Osteocyte (in vitro differentiated cells): ENCODE data around the gene CFAP73. TPM values are rescaled to one million over a fixed set of nuclear protein-coding genes. Genes with fewer than 3 reads are reported as not detected.

ENCODE experiments used
- DNase-seq: peaks from one replicate; pipeline ENCODE4 v3.0.0; 2021; ENCODE audit warnings: mixed read lengths; ENCODE audit not compliant: unreplicated experiment; ENCODE audit errors: extremely low spot score
- H3K27ac Mint-ChIP-seq: one replicate; pipeline ENCODE4 v1.8.0; 2021; ENCODE audit warnings: mild to moderate bottlenecking, mixed read lengths; ENCODE audit not compliant: unreplicated experiment
- H3K27me3 Mint-ChIP-seq: one replicate; pipeline ENCODE4 v1.8.0; 2021; ENCODE audit warnings: mixed read lengths; ENCODE audit not compliant: unreplicated experiment
- H3K36me3 Mint-ChIP-seq: one replicate; pipeline ENCODE4 v1.8.0; 2021; ENCODE audit warnings: mixed read lengths; ENCODE audit not compliant: unreplicated experiment
- H3K4me1 Mint-ChIP-seq: one replicate; pipeline ENCODE4 v1.8.0; 2021; ENCODE audit warnings: mixed read lengths; ENCODE audit not compliant: unreplicated experiment
- H3K4me3 Mint-ChIP-seq: one replicate; pipeline ENCODE4 v1.8.0; 2021; ENCODE audit warnings: mild to moderate bottlenecking, moderate library complexity, mixed read lengths; ENCODE audit not compliant: unreplicated experiment
- H3K9me3 Mint-ChIP-seq: one replicate; pipeline ENCODE4 v1.8.0; 2021; ENCODE audit warnings: mixed read lengths; ENCODE audit not compliant: unreplicated experiment
- total RNA-seq: library from RNA; stranded (reverse); gene quantifications from 2 replicates; pipeline ENCODE4 v1.2.1, GENCODE V29; 2021
- TF ChIP-seq, protein P1 (sequence below): fragments of 200-600 bp; sonication (generic); IDR thresholded peaks from 2 replicates; pipeline ENCODE4 v1.5.0; 2021; ENCODE audit warnings: antibody characterized with exemption, mild to moderate bottlenecking, moderate library complexity

The CFAP73 gene
- total RNA-seq, 1 donor from 2014 or later: not detected

DNA sequence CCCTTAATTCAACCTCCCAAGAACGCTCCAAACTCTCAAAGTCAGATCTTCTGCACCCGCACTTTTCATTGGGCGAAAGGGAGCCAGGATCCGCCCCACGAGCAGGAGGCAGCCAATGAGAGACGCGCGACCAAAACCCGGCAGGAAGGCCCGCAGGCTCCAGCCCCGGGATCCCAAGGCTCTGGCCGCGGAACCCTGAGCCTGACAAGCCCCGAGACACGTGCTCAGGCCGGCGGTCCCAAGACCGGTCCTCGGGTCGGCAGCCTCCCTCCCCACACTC is 35.3 kb downstream of the CFAP73 start:
- DNase-seq: peak; percentile 94
- TF ChIP-seq, protein P1, sequence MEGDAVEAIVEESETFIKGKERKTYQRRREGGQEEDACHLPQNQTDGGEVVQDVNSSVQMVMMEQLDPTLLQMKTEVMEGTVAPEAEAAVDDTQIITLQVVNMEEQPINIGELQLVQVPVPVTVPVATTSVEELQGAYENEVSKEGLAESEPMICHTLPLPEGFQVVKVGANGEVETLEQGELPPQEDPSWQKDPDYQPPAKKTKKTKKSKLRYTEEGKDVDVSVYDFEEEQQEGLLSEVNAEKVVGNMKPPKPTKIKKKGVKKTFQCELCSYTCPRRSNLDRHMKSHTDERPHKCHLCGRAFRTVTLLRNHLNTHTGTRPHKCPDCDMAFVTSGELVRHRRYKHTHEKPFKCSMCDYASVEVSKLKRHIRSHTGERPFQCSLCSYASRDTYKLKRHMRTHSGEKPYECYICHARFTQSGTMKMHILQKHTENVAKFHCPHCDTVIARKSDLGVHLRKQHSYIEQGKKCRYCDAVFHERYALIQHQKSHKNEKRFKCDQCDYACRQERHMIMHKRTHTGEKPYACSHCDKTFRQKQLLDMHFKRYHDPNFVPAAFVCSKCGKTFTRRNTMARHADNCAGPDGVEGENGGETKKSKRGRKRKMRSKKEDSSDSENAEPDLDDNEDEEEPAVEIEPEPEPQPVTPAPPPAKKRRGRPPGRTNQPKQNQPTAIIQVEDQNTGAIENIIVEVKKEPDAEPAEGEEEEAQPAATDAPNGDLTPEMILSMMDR: no peak
- Mint-ChIP-seq H3K36me3 (peaks cover 21% of the 10 kb centered on the region), H3K27ac (peak overlapping the region; percentile 91), H3K4me1 (peaks cover 33% of the 10 kb centered on the region), H3K4me3 (peak overlapping the region; percentile 93), H3K27me3 (no peaks in the 10 kb centered on the region), H3K9me3 (no peaks in the 10 kb centered on the region)

DNA sequence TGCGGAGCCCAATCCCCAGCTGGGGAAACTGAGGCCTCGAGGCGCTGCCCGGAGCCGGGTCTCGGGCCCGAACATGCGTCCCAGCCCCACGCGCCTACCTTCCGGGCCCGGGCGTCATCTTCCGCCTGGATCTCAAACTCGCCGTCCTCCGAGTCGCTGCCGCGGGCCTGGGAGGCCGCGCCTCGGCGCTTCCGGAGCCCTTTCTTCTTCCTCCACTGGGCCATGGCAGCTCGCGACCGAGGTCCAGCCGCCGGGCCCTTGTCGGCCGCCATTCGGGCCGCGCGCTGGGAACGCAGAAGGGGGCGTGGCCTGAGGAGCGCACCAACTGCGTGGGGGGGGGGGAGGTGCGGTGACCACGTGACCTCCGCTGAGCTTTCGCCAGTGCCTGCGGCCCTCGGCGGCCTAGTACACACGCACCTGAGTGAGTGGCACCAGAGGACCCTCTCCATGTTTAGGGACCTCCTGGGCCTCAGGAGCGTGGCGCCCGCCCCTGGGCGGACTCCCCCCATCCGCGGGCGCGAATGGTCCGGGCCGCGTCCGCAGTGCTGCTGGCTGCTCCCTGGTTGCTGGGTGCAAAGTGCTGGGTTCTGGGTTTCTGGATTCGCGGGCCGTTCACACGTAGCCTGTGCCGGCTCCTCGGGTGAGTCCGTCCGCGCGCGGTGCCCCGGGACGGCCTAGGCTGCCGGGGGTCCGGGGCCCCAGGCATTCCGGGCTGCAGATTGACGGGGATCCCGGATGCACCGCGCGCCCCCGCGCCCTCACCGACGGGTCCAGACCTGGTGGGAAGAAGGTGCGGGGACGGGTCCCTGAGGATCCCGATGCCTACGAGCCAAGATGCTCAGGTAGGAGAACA is 35.9 kb downstream of the CFAP73 start, which contains the start of the genes DDX54 and RITA1:
Gene DDX54, minus strand, starts transcription at position 299 of the 853 bp plus-strand sequence. Its CDS starts 27 bp downstream, at position 272.
Gene RITA1, plus strand, starts transcription at position 542 of the 853 bp plus-strand sequence. CDS start 1,026 bp downstream, outside the sequence.
- H3K4me1 Mint-ChIP-seq: peaks cover 33% of the 10 kb centered on the region
- H3K27me3 Mint-ChIP-seq: no peaks in the 10 kb centered on the region
- DNase-seq: peak; percentile 92
- H3K9me3 Mint-ChIP-seq: no peaks in the 10 kb centered on the region
- H3K27ac Mint-ChIP-seq: peak within 1 kb of the TSS; percentile 91
- TF ChIP-seq, protein P1: no peak
- peak within 1 kb of the TSS; percentile 93 for H3K4me3 Mint-ChIP-seq
- H3K36me3 Mint-ChIP-seq: peaks cover 18% of the 10 kb centered on the region

DNA sequence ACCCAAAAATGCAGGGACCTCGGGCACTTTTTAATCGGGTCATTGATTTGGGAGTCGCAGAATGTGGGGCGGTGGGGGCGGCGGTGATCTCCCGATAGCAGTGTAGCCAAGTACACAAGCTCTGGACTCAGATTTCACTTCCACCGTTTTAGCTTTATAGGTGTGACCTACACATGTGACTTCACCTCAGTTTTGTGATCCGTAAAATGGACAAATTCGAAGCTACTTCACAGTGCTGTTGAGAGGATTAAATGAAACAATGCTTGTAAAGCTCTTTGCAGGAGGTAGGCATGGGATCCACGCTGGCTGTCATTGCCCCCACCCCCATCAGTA is 36.5 kb downstream of the CFAP73 start:
- Mint-ChIP-seq H3K9me3 (no peaks in the 10 kb centered on the region), H3K4me3 (peak overlapping the region; percentile 93), H3K36me3 (peaks cover 15% of the 10 kb centered on the region), H3K27me3 (no peaks in the 10 kb centered on the region), H3K4me1 (peaks cover 39% of the 10 kb centered on the region), H3K27ac (peak overlapping the region; percentile 45)
- TF ChIP-seq, protein P1: no peak
- no peak for DNase-seq

DNA sequence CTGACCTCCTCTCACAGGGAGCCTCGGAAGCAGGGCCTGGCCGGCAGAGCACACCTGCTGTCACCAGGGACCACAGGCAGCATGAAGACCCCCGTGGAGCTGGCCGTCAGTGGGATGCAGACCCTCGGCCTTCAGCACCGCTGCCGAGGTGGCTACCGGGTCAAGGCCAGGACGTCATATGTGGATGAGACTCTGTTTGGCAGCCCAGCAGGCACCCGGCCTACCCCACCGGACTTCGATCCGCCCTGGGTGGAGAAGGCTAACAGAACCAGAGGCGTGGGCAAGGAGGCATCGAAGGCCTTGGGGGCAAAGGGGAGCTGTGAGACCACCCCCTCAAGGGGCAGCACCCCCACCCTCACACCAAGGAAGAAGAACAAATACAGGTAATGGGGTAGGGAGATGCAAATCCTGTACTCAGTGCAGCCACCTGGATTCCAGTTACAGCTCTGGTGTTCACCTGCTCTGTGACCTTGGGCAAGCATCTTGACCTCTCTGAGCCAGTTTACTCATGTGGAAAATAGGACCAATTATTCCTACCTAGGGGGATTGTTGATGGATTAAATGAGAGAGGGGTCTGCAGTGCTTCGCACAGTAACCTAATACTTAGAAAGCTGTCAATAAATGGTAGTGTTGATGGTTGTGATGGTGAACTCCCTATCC is 37.3 kb downstream of the CFAP73 start:
- H3K9me3 Mint-ChIP-seq: no peaks in the 10 kb centered on the region
- no peak for DNase-seq
- H3K36me3 Mint-ChIP-seq: peaks cover 16% of the 10 kb centered on the region
- TF ChIP-seq, protein P1: no peak
- H3K27ac Mint-ChIP-seq: peak overlapping the region; percentile 45
- peaks cover 39% of the 10 kb centered on the region for H3K4me1 Mint-ChIP-seq
- H3K4me3 Mint-ChIP-seq: peak overlapping the region; percentile 93
- no peaks in the 10 kb centered on the region for H3K27me3 Mint-ChIP-seq

DNA sequence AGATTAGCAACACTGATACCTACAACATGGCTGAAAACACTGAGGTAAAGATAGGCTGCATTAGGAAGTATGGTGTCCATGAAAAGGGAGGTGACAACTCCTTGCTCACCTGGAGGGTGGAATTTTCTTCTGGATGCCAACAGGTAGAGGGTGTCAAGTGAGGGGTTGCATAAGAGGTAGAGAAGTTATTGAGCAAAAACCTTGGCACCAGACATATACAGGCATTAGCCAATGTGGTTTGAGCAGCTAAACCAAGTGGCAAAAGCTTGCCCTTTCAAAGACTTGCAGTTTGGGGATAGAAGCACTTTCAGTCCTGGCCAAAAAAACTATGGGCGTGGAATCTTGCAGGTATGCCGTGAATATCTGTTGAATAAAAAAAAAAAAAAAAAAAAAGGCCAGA is 39.8 kb downstream of the CFAP73 start:
- peaks cover 17% of the 10 kb centered on the region for H3K36me3 Mint-ChIP-seq
- peaks cover 47% of the 10 kb centered on the region for H3K4me1 Mint-ChIP-seq
- H3K4me3 Mint-ChIP-seq: no peak overlapping the region
- TF ChIP-seq, protein P1: no peak
- H3K27ac Mint-ChIP-seq: no peak overlapping the region
- DNase-seq: no peak
- H3K27me3 Mint-ChIP-seq: no peaks in the 10 kb centered on the region
- H3K9me3 Mint-ChIP-seq: no peaks in the 10 kb centered on the region
